SK-N-SH (cell line): ENCODE results near the gene USHBP1. TPM values are rescaled to one million over a fixed set of nuclear protein-coding genes. Genes with fewer than 3 reads are reported as not detected.

Source experiments
- CTCF ChIA-PET: fragments of 300-600, 350-600 bp; formaldehyde crosslinking; extraction: SDS; loops from one replicate; lab custom pipeline; 2021; lab: Yijun Ruan, JAX
- POLR2A ChIA-PET: fragments of 350-600 bp; sonication (Branson Sonifier 250); formaldehyde crosslinking; extraction: SDS; loops from one replicate; lab custom pipeline; 2020; ENCODE audit warnings: antibody characterized with exemption, inconsistent platforms; lab: Yijun Ruan, JAX
- DNase-seq: peaks from one replicate; pipeline ENCODE4 v3.0.0; 2012
- H2AFZ ChIP-seq: fragments of 200-600 bp; sonication (generic); 2 replicates; pipeline ENCODE4 v1.8.1; 2016; ENCODE audit warnings: antibody characterized with exemption, mild to moderate bottlenecking, low read depth
- H3F3A ChIP-seq: fragments of 200-600 bp; sonication (generic); replicated peaks from 2 replicates; pipeline ENCODE3; 2016; ENCODE audit warnings: antibody characterized with exemption, mild to moderate bottlenecking; ENCODE audit not compliant: insufficient read depth
- H3K27ac ChIP-seq, 2 experiments: fragments of 200-500 bp in 1 of 2; fragments of 200-600 bp in 1 of 2; sonication (Bioruptor generic) in 1 of 2; sonication (generic), shearing (Covaris generic) in 1 of 2; 2 replicates each; pipeline versions ENCODE4 v1.5.1 to v1.6.1; 2014 to 2016; ENCODE audit warnings: low read depth in 2 of 2, inconsistent platforms in 1 of 2, low read length in 1 of 2, mild to moderate bottlenecking in 1 of 2, mixed read lengths in 1 of 2
- H3K27me3 ChIP-seq: fragments of 200-600 bp; sonication (generic), shearing (Covaris generic); 2 replicates; pipeline ENCODE4 v1.6.1; 2016; ENCODE audit warnings: mixed run types; ENCODE audit not compliant: insufficient read depth
- H3K36me3 ChIP-seq, 2 experiments: fragments of 200-500 bp in 1 of 2; fragments of 200-600 bp in 1 of 2; sonication (Bioruptor generic) in 1 of 2; sonication (generic) in 1 of 2; replicated peaks in 1 of 2; 2 replicates each; pipeline versions ENCODE3 to v1.5.1; 2014 to 2016; ENCODE audit warnings: low read length in 1 of 2, mild to moderate bottlenecking in 1 of 2; ENCODE audit not compliant: insufficient read depth in 2 of 2, control insufficient read depth in 1 of 2
- H3K4me1 ChIP-seq, 2 experiments: fragments of 200-500 bp in 1 of 2; fragments of 200-600 bp in 1 of 2; sonication (Bioruptor generic) in 1 of 2; sonication (generic), shearing (Covaris generic) in 1 of 2; 2 replicates each; pipeline versions ENCODE4 v1.5.1 to v1.6.1; 2014 to 2016; ENCODE audit warnings: low read depth in 1 of 2, low read length in 1 of 2, mixed run types in 1 of 2; ENCODE audit not compliant: insufficient read depth in 2 of 2, control insufficient read depth in 1 of 2
- H3K4me2 ChIP-seq: fragments of 200-600 bp; sonication (generic), shearing (Covaris generic); 2 replicates; pipeline ENCODE4 v1.6.1; 2017; ENCODE audit warnings: mixed run types
- H3K4me3 ChIP-seq, 2 experiments: fragments of 200-500 bp in 1 of 2; fragments of 200-600 bp in 1 of 2; sonication (Bioruptor generic) in 1 of 2; sonication (generic), shearing (Covaris generic) in 1 of 2; 2 replicates each; pipeline versions ENCODE4 v1.5.1 to v1.8.1; 2014 to 2016; ENCODE audit warnings: low read depth in 2 of 2, inconsistent platforms in 1 of 2, low read length in 1 of 2, mild to moderate bottlenecking in 1 of 2, mixed read lengths in 1 of 2, moderate library complexity in 1 of 2
- H3K79me2 ChIP-seq: fragments of 200-600 bp; sonication (generic); 2 replicates; pipeline ENCODE4 v1.8.1; 2017; ENCODE audit warnings: mild to moderate bottlenecking; ENCODE audit not compliant: insufficient read depth
- H3K9ac ChIP-seq: fragments of 200-600 bp; sonication (generic); 2 replicates; pipeline ENCODE4 v1.6.1; 2017; ENCODE audit warnings: mixed run types
- H3K9me2 ChIP-seq: fragments of 200-600 bp; sonication (generic); 2 replicates; pipeline ENCODE4 v1.6.1; 2017; ENCODE audit warnings: mixed run types
- H3K9me3 ChIP-seq: fragments of 200-600 bp; sonication (generic); 2 replicates; pipeline ENCODE4 v1.6.1; 2017; ENCODE audit warnings: mixed run types, mild to moderate bottlenecking, moderate library complexity
- H4K20me1 ChIP-seq: fragments of 200-600 bp; sonication (generic); 2 replicates; pipeline ENCODE4 v1.6.1; 2017; ENCODE audit warnings: mild to moderate bottlenecking, mixed run types; ENCODE audit not compliant: insufficient read depth
- CHD2 ChIP-seq: fragments of 150-350 bp; IDR thresholded peaks from 2 replicates; pipeline ENCODE4 v1.6.1; 2018; ENCODE audit warnings: low read length; ENCODE audit not compliant: partially characterized antibody
- CTCF ChIP-seq: fragments of 200-600 bp; sonication (generic); IDR thresholded peaks from 2 replicates; pipeline ENCODE4 v1.6.1; 2017; ENCODE audit warnings: antibody characterized with exemption, mild to moderate bottlenecking, moderate library complexity
- EP300 ChIP-seq, 2 experiments: IDR thresholded peaks; 2 replicates each; pipeline versions ENCODE4 v1.4.0 to v1.6.1; 2012; ENCODE audit warnings: borderline replicate concordance in 1 of 2, low read depth in 1 of 2, low read length in 1 of 2
- FOXM1 ChIP-seq: IDR thresholded peaks from 2 replicates; pipeline ENCODE4 v1.4.0; 2012; ENCODE audit warnings: low read depth, mild to moderate bottlenecking
- GABPA ChIP-seq: IDR thresholded peaks from 2 replicates; pipeline ENCODE4 v1.4.0; 2012; ENCODE audit warnings: low read depth, mild to moderate bottlenecking
- GATA2 ChIP-seq: sonication (generic); formaldehyde crosslinking; IDR thresholded peaks from 2 replicates; pipeline ENCODE4 v1.5.0; 2020; ENCODE audit warnings: mild to moderate bottlenecking, missing genetic modification reagents
- JUND ChIP-seq: IDR thresholded peaks from 2 replicates; pipeline ENCODE4 v1.4.0; 2012
- MEF2A ChIP-seq: IDR thresholded peaks from 2 replicates; pipeline ENCODE4 v1.4.0; 2012; ENCODE audit warnings: low read depth, borderline replicate concordance
- MXI1 ChIP-seq: IDR thresholded peaks from 2 replicates; pipeline ENCODE4 v1.6.1; 2012; ENCODE audit warnings: mild to moderate bottlenecking, low read depth, low read length, improper control_type of control experiment
- NRF1 ChIP-seq: IDR thresholded peaks from 2 replicates; pipeline ENCODE4 v1.6.1; 2012; ENCODE audit warnings: low read depth, mild to moderate bottlenecking, low read length
- POLR2AphosphoS5 ChIP-seq: IDR thresholded peaks from 2 replicates; pipeline ENCODE4 v1.6.1; 2012; ENCODE audit warnings: low read depth, low read length
- RAD21 ChIP-seq: IDR thresholded peaks from 2 replicates; pipeline ENCODE4 v1.6.1; 2012; ENCODE audit warnings: mild to moderate bottlenecking, low read length
- RXRA ChIP-seq: IDR thresholded peaks from 2 replicates; pipeline ENCODE4 v1.4.0; 2012; ENCODE audit warnings: low read depth, mild to moderate bottlenecking, borderline replicate concordance
- SIN3A ChIP-seq: IDR thresholded peaks from 2 replicates; pipeline ENCODE4 v1.6.1; 2012; ENCODE audit warnings: low read depth, mild to moderate bottlenecking, low read length, moderate library complexity, borderline replicate concordance
- SMC3 ChIP-seq: IDR thresholded peaks from 2 replicates; pipeline ENCODE4 v1.6.1; 2012; ENCODE audit warnings: low read depth, low read length, improper control_type of control experiment
- TAF1 ChIP-seq: IDR thresholded peaks from 2 replicates; pipeline ENCODE4 v1.6.1; 2012; ENCODE audit warnings: low read depth, mild to moderate bottlenecking, low read length, moderate library complexity, borderline replicate concordance
- TCF12 ChIP-seq: IDR thresholded peaks from 2 replicates; pipeline ENCODE4 v1.4.0; 2012
- TEAD4 ChIP-seq: IDR thresholded peaks from 2 replicates; pipeline ENCODE4 v1.4.0; 2012; ENCODE audit warnings: mild to moderate bottlenecking, borderline replicate concordance; ENCODE audit not compliant: insufficient read depth
- USF2 ChIP-seq: fragments of 150-350 bp; IDR thresholded peaks from 2 replicates; pipeline ENCODE4 v1.6.1; 2017; ENCODE audit warnings: antibody characterized with exemption, low read length, low read depth, borderline replicate concordance
- YY1 ChIP-seq: IDR thresholded peaks from 2 replicates; pipeline ENCODE4 v1.4.0; 2012; ENCODE audit warnings: low read depth, mild to moderate bottlenecking
- WGBS: methylation state at CpG from one replicate; pipeline ENCODE4 v1.1.6; 2017; ENCODE audit warnings: low lambda C conversion rate; 5-methylcytosine and 5-hydroxymethylcytosine counted together
- polyA plus RNA-seq, 3 experiments: library from polyadenylated mRNA; depleted of rRNA; stranded (reverse); fragments of >200 nt; gene quantifications; 2 replicates each; pipeline ENCODE4 v1.2.3, GENCODE V29; 2012
- TF ChIP-seq, protein P1 (sequence below): IDR thresholded peaks from 2 replicates; pipeline ENCODE4; 2012

USHBP1 gene
- polyA plus RNA-seq, 1 of the 3 experiments (the other 2 are of a cell fraction), result 0.03 TPM

GRCh38 chr19:17285415-17286135, 21.0 kb upstream of the USHBP1 start:
- Histone ChIP-seq H2AFZ (no peak overlapping the region), H3F3A (peaks cover 13% of the 10 kb centered on the region), H3K4me1 (peaks cover 0 to 5% of the 10 kb centered on the region in 2 experiments; a peak in 1 of 4 replicates), H3K4me2 (no peak overlapping the region), H3K27ac (no peak overlapping the region), H3K9ac (no peak overlapping the region), H3K9me3 (no peaks in the 10 kb centered on the region), H3K4me3 (no peak overlapping the region), H4K20me1 (no peaks in the 10 kb centered on the region), H3K27me3 (no peaks in the 10 kb centered on the region), H3K79me2 (no peaks in the 10 kb centered on the region), H3K9me2 (no peaks in the 10 kb centered on the region), H3K36me3 (no peaks in the 10 kb centered on the region)
- POLR2A ChIA-PET, result no interaction called here
- DNase-seq, result no peak
- WGBS, result 86% methylated on average over 18 of the region's 18 CpGs
- TF ChIP-seq SMC3, result no peak
- TF ChIP-seq POLR2AphosphoS5, result no peak
- TF ChIP-seq GABPA, result no peak
- TF ChIP-seq TAF1, result no peak
- no peak for TF ChIP-seq RXRA
- no peak for TF ChIP-seq EP300 (IDR thresholded peaks at IDR 0.05; ENCODE audit: borderline replicate concordance in 1 of 2, low read depth in 1 of 2, low read length in 1 of 2)
- no peak for TF ChIP-seq RAD21
- TF ChIP-seq JUND, result no peak
- TF ChIP-seq CTCF, result no peak
- no peak for TF ChIP-seq YY1
- CTCF ChIA-PET, result no interaction called here

- CTCF ChIA-PET, result interaction anchor here (0.6 to 4.6 kb wide), 21 partner anchors 9 to 214 kb away, joined by 3 to 35 read pairs (median 5); partner anchors contain the start of genes DDA1, MRPL34, USE1 and USHBP1
- H3K27me3 ChIP-seq, result no peaks in the 10 kb centered on the region
- H3K27ac ChIP-seq, result no peak overlapping the region
Observed at GRCh38 chr19:17283504-17283996, 19.0 kb upstream of the USHBP1 start.

More at GRCh38 chr19:17283504-17283996, 19.0 kb upstream of the USHBP1 start:
- TF ChIP-seq USF2 (no peak), MXI1 (no peak), NRF1 (no peak), EP300 (IDR thresholded peaks at IDR 0.05; ENCODE audit: borderline replicate concordance in 1 of 2, low read depth in 1 of 2, low read length in 1 of 2) (no peak), TEAD4 (no peak), SIN3A (no peak), POLR2AphosphoS5 (no peak), SMC3 (no peak), RXRA (no peak), MEF2A (no peak), GATA2 (CRISPR knock-in tag) (no peak), CHD2 (no peak), TAF1 (no peak), TCF12 (no peak), RAD21 (no peak), FOXM1 (no peak)
- TF ChIP-seq, protein P1, sequence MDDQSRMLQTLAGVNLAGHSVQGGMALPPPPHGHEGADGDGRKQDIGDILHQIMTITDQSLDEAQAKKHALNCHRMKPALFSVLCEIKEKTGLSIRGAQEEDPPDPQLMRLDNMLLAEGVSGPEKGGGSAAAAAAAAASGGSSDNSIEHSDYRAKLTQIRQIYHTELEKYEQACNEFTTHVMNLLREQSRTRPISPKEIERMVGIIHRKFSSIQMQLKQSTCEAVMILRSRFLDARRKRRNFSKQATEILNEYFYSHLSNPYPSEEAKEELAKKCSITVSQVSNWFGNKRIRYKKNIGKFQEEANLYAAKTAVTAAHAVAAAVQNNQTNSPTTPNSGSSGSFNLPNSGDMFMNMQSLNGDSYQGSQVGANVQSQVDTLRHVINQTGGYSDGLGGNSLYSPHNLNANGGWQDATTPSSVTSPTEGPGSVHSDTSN, result no peak
- TF ChIP-seq, all 33 proteins: peak for 0
- Histone ChIP-seq H3K9ac (no peak overlapping the region), H3K9me3 (no peaks in the 10 kb centered on the region), H3K36me3 (no peaks in the 10 kb centered on the region), H2AFZ (no peak overlapping the region), H4K20me1 (no peaks in the 10 kb centered on the region), H3K4me1 (peaks cover 0 to 2% of the 10 kb centered on the region in 2 experiments; a peak in 1 of 4 replicates), H3K4me3 (no peak overlapping the region), H3F3A (peaks cover 19% of the 10 kb centered on the region), H3K79me2 (no peaks in the 10 kb centered on the region), H3K9me2 (no peaks in the 10 kb centered on the region), H3K4me2 (no peak overlapping the region)
- WGBS, result 79% methylated on average over 2 of the region's 7 CpGs
- POLR2A ChIA-PET, result interaction anchor here (0.6 to 1.2 kb wide), 2 partner anchors 397 to 624 kb away, joined by 3 to 4 read pairs; partner anchors contain the start of gene SMIM7
- no peak for DNase-seq
